Loucy (cell line): ENCODE measurements around the gene POP4.

ENCODE experiments used
- H2AFZ ChIP-seq: fragments of 200-600 bp; sonication (generic); 2 replicates; pipeline ENCODE4 v1.6.0; 2016; ENCODE audit warnings: antibody characterized with exemption, mild to moderate bottlenecking, low read length, moderate library complexity
- H3F3A ChIP-seq: fragments of 200-600 bp; 2 replicates; pipeline ENCODE4 v1.6.0; 2016; ENCODE audit warnings: antibody characterized with exemption, low read depth, mild to moderate bottlenecking
- H3K27me3 ChIP-seq: fragments of 200-600 bp; sonication (generic); 2 replicates; pipeline ENCODE4 v1.6.1; 2014; ENCODE audit warnings: low read length, mild to moderate bottlenecking; ENCODE audit not compliant: insufficient read depth, poor library complexity, severe bottlenecking
- H3K36me3 ChIP-seq: fragments of 200-600 bp; sonication (generic); 2 replicates; pipeline ENCODE4 v1.6.1; 2016; ENCODE audit warnings: low read length; ENCODE audit not compliant: insufficient read depth
- H3K4me1 ChIP-seq: fragments of 200-600 bp; sonication (generic); 2 replicates; pipeline ENCODE4 v1.5.1; 2014; ENCODE audit warnings: low read length, mild to moderate bottlenecking; ENCODE audit not compliant: insufficient read depth, poor library complexity, severe bottlenecking
- H3K4me2 ChIP-seq: fragments of 200-600 bp; sonication (generic); 2 replicates; pipeline ENCODE4 v1.6.0; 2014; ENCODE audit warnings: antibody characterized with exemption, low read length, low read depth, mild to moderate bottlenecking; ENCODE audit not compliant: poor library complexity, severe bottlenecking
- H3K4me3 ChIP-seq: fragments of 200-600 bp; sonication (generic); 2 replicates; pipeline ENCODE4 v1.5.1; 2014; ENCODE audit warnings: low read length, mild to moderate bottlenecking, mixed read lengths; ENCODE audit not compliant: poor library complexity, severe bottlenecking
- H3K79me2 ChIP-seq: fragments of 200-600 bp; sonication (generic); 2 replicates; pipeline ENCODE4 v1.6.1; 2014; ENCODE audit warnings: low read length; ENCODE audit not compliant: insufficient read depth
- H3K9ac ChIP-seq: fragments of 200-600 bp; sonication (generic); 2 replicates; pipeline ENCODE4 v1.6.0; 2014; ENCODE audit warnings: mild to moderate bottlenecking, low read depth, low read length, moderate library complexity; ENCODE audit not compliant: poor library complexity, severe bottlenecking
- H3K9me2 ChIP-seq: fragments of 200-600 bp; sonication (generic); replicated peaks from 2 replicates; pipeline ENCODE4 v1.6.1; 2016; ENCODE audit warnings: low read depth, low read length, mixed read lengths
- H3K9me3 ChIP-seq: fragments of 200-600 bp; sonication (generic); 2 replicates; pipeline ENCODE4 v1.6.1; 2014; ENCODE audit warnings: mild to moderate bottlenecking, antibody characterized with exemption, low read length, low read depth; ENCODE audit not compliant: insufficient read depth
- H4K20me1 ChIP-seq: fragments of 200-600 bp; sonication (generic); 2 replicates; pipeline ENCODE4 v1.6.0; 2014; ENCODE audit warnings: antibody characterized with exemption, low read length, mild to moderate bottlenecking; ENCODE audit not compliant: insufficient read depth, poor library complexity, severe bottlenecking
- CTCF ChIP-seq: fragments of 200-600 bp; sonication (generic); conservative IDR thresholded peaks from 2 replicates; pipeline ENCODE4 v1.5.1; 2014; ENCODE audit warnings: mild to moderate bottlenecking, antibody characterized with exemption, low read length
- EZH2phosphoT487 ChIP-seq: fragments of 200-600 bp; IDR thresholded peaks from 2 replicates; pipeline ENCODE4 v1.6.1; 2018; ENCODE audit warnings: antibody characterized with exemption, mild to moderate bottlenecking, moderate library complexity, borderline replicate concordance

POP4 gene

GRCh38 chr19:29587059-29587458 is 19.0 kb upstream of the POP4 start:
- Histone ChIP-seq H3K36me3 (no peaks in the 10 kb centered on the region), H3K4me2 (peak overlapping the region; percentile 49), H3K27me3 (no peaks in the 10 kb centered on the region), H3K9me3 (0 out of 2 replicates have a peak, but pooled peaks cover 3% of the 10 kb centered on the region), H3K79me2 (no peaks in the 10 kb centered on the region), H4K20me1 (no peaks in the 10 kb centered on the region), H3K4me3 (no peak overlapping the region), H3F3A (no peaks in the 10 kb centered on the region), H3K9ac (peak overlapping the region; percentile 24), H2AFZ (peak overlapping the region; percentile 32), H3K4me1 (peaks cover 6% of the 10 kb centered on the region), H3K9me2 (no peaks in the 10 kb centered on the region)
- TF ChIP-seq CTCF (no peak), EZH2phosphoT487 (no peak)

GRCh38 chr19:29587518-29587986 is 18.5 kb upstream of the POP4 start:
- no peaks in the 10 kb centered on the region for H3K27me3 ChIP-seq
- peak overlapping the region; percentile 49 for H3K4me2 ChIP-seq
- TF ChIP-seq CTCF (no peak), EZH2phosphoT487 (no peak)

DNA sequence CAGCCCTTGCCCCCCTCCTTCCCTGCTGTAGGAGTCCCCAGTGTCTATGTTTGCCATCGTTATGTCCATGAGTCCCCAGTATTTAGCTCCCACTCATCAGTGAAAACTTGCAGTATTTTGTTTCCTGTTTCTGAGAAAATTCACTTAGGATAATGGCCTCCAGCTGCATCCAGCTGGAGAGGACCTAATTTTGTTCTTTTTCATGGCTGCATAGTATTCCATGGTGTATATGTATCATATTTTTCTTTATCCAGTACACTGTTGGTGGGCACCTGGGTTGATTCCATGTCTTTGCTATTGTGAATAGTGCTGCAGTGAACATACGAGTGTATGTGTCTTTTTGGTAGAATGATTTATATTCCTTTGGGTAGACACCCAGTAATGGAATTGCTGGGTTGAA is 18.0 kb upstream of the POP4 start:
- no peaks in the 10 kb centered on the region for H3K9me2 ChIP-seq
- no peak overlapping the region for H3K9ac ChIP-seq
- H3K27me3 ChIP-seq: no peaks in the 10 kb centered on the region
- no peaks in the 10 kb centered on the region for H4K20me1 ChIP-seq
- H3K4me1 ChIP-seq: peaks cover 6% of the 10 kb centered on the region
- no peaks in the 10 kb centered on the region for H3K9me3 ChIP-seq
- no peak overlapping the region for H2AFZ ChIP-seq
- no peaks in the 10 kb centered on the region for H3F3A ChIP-seq
- no peak overlapping the region for H3K4me2 ChIP-seq
- H3K4me3 ChIP-seq: no peak overlapping the region
- H3K36me3 ChIP-seq: no peaks in the 10 kb centered on the region
- TF ChIP-seq CTCF (no peak), EZH2phosphoT487 (no peak)
- no peaks in the 10 kb centered on the region for H3K79me2 ChIP-seq

More at GRCh38 chr19:29587518-29587986, 18.5 kb upstream of the POP4 start:
- H3K4me1 ChIP-seq: peaks cover 6% of the 10 kb centered on the region
- H3F3A ChIP-seq: no peaks in the 10 kb centered on the region
- H4K20me1 ChIP-seq: no peaks in the 10 kb centered on the region
- no peaks in the 10 kb centered on the region for H3K9me2 ChIP-seq
- H3K36me3 ChIP-seq: no peaks in the 10 kb centered on the region
- no peak overlapping the region for H3K4me3 ChIP-seq
- peak overlapping the region; percentile 32 for H2AFZ ChIP-seq
- no peaks in the 10 kb centered on the region for H3K9me3 ChIP-seq
- H3K9ac ChIP-seq: peak overlapping the region; percentile 24
- no peaks in the 10 kb centered on the region for H3K79me2 ChIP-seq
